ENCODE measurements around the gene NFE2L3.
"Not testable (repeated sequence)": the region's sequence is repeated elsewhere in the genome, so short reads cannot be mapped to it uniquely, and the experiment has no call there.

NFE2L3 gene

GRCh38 chr7:26169271-26169670, 17.3 kb downstream of the NFE2L3 start:
- DNase-seq, result no peak

- DNase-seq, result no peak
Measured at GRCh38 chr7:26170663-26171062, 18.7 kb downstream of the NFE2L3 start.

- no peak for DNase-seq
Measured at GRCh38 chr7:26171601-26172000, 19.6 kb downstream of the NFE2L3 start.

- DNase-seq, result no peak
Measured at GRCh38 chr7:26172048-26172447, 20.1 kb downstream of the NFE2L3 start.

GRCh38 chr7:26175903-26176302, 23.9 kb downstream of the NFE2L3 start:
- not testable (repeated sequence) for DNase-seq

- DNase-seq, result not testable (repeated sequence)
Measured at GRCh38 chr7:26176696-26177095, 24.7 kb downstream of the NFE2L3 start.

- not testable (repeated sequence) for DNase-seq
Measured at GRCh38 chr7:26177269-26177668, 25.3 kb downstream of the NFE2L3 start.

GRCh38 chr7:26178272-26178960, 26.4 kb downstream of the NFE2L3 start:
- no peak for DNase-seq

GRCh38 chr7:26179422-26179821, 27.4 kb downstream of the NFE2L3 start:
- no peak for DNase-seq

GRCh38 chr7:26179826-26180497, 28.0 kb downstream of the NFE2L3 start:
- no peak for DNase-seq

- no peak for DNase-seq
Measured at GRCh38 chr7:26180792-26181198, 28.8 kb downstream of the NFE2L3 start.

GRCh38 chr7:26181474-26182227, 29.7 kb downstream of the NFE2L3 start:
- DNase-seq, result no peak

GRCh38 chr7:26182283-26182682, 30.3 kb downstream of the NFE2L3 start:
- no peak for DNase-seq

GRCh38 chr7:26182706-26183105, 30.7 kb downstream of the NFE2L3 start:
- no peak for DNase-seq

GRCh38 chr7:26183545-26184280, 31.7 kb downstream of the NFE2L3 start:
- no peak for DNase-seq

- DNase-seq, result not testable (repeated sequence)
Measured at GRCh38 chr7:26184281-26185101, 32.5 kb downstream of the NFE2L3 start.

- no peak for DNase-seq
Measured at GRCh38 chr7:26185131-26185843, 33.3 kb downstream of the NFE2L3 start.

- DNase-seq, result no peak
Measured at GRCh38 chr7:26185844-26186180, 33.8 kb downstream of the NFE2L3 start.

GRCh38 chr7:26186364-26187311, 34.6 kb downstream of the NFE2L3 start:
- DNase-seq, result no peak

Measured in NCI-H1436 (cell line).